ENCODE measurements around the gene ANKRD65. TPM values are rescaled to one million over a fixed set of nuclear protein-coding genes. Genes with fewer than 3 reads are reported as not detected.
A peak's percentile ranks its signal among the peaks of the same experiment; 100 is the strongest.
"Not testable (repeated sequence)": the region's sequence is repeated elsewhere in the genome, so short reads cannot be mapped to it uniquely, and the experiment has no call there.

ANKRD65 gene
- total RNA-seq = not detected
- 0 reads per million in 2 donors for total RNA-seq

- Mint-ChIP-seq H3K27me3 (peaks cover 33% of the 10 kb centered on the region), H3K4me3 (peak within 1 kb of the TSS; percentile 50), H3K36me3 (ENCODE audit: low read depth) (peaks cover 1% of the 10 kb centered on the region), H3K27ac (no peak within 1 kb of the TSS), H3K4me1 (peaks cover 7% of the 10 kb centered on the region)
- ATAC-seq (no peak), DNase-seq (no peak)
- H3K9me3 ChIP-seq (ENCODE audit: control insufficient read depth, low read length, poor library complexity, severe bottlenecking) = no peaks in the 10 kb centered on the region
Observed at GRCh38 chr1:1421147-1421906, at the start of gene ANKRD65. TSS of gene ANKRD65 (minus strand) at chr1:1421276. CDS start at chr1:1421005, 271 bp downstream.

- H3K4me3 Mint-ChIP-seq; H3K27ac Mint-ChIP-seq; DNase-seq; H3K27me3 Mint-ChIP-seq; H3K36me3 Mint-ChIP-seq (ENCODE audit: low read depth); H3K9me3 ChIP-seq (ENCODE audit: control insufficient read depth, low read length, poor library complexity, severe bottlenecking); ATAC-seq: not testable (repeated sequence)
- peaks cover 10% of the 10 kb centered on the region for H3K4me1 Mint-ChIP-seq
Observed at GRCh38 chr1:1468196-1468985, 47.3 kb upstream of the ANKRD65 start.

GRCh38 chr1:1463312-1463711 lies 42.2 kb upstream of the ANKRD65 start:
- ATAC-seq = no peak

GRCh38 chr1:1462318-1462966 lies 41.4 kb upstream of the ANKRD65 start:
- ATAC-seq (peak; percentile 76), DNase-seq (no peak)
- Mint-ChIP-seq H3K27me3 (peaks cover 4% of the 10 kb centered on the region), H3K27ac (no peak overlapping the region), H3K36me3 (ENCODE audit: low read depth) (no peaks in the 10 kb centered on the region), H3K4me1 (no peaks in the 10 kb centered on the region), H3K4me3 (peak overlapping the region; percentile 74)
- no peaks in the 10 kb centered on the region for H3K9me3 ChIP-seq (ENCODE audit: control insufficient read depth, low read length, poor library complexity, severe bottlenecking)

More at GRCh38 chr1:1463312-1463711, 42.2 kb upstream of the ANKRD65 start:
- no peak overlapping the region for H3K27ac Mint-ChIP-seq
- no peak for DNase-seq
- H3K4me3 Mint-ChIP-seq = no peak overlapping the region
- no peaks in the 10 kb centered on the region for H3K9me3 ChIP-seq (ENCODE audit: control insufficient read depth, low read length, poor library complexity, severe bottlenecking)
- H3K27me3 Mint-ChIP-seq = peaks cover 4% of the 10 kb centered on the region
- no peaks in the 10 kb centered on the region for H3K4me1 Mint-ChIP-seq
- H3K36me3 Mint-ChIP-seq (ENCODE audit: low read depth) = no peaks in the 10 kb centered on the region

- peaks cover 4% of the 10 kb centered on the region for H3K27me3 Mint-ChIP-seq
- DNase-seq (no peak), ATAC-seq (no peak)
- H3K4me3 Mint-ChIP-seq = peak overlapping the region; percentile 74
- H3K9me3 ChIP-seq (ENCODE audit: control insufficient read depth, low read length, poor library complexity, severe bottlenecking) = no peaks in the 10 kb centered on the region
- H3K27ac Mint-ChIP-seq = no peak overlapping the region
- H3K4me1 Mint-ChIP-seq = no peaks in the 10 kb centered on the region
- H3K36me3 Mint-ChIP-seq (ENCODE audit: low read depth) = no peaks in the 10 kb centered on the region
Observed at GRCh38 chr1:1461721-1462317, 40.7 kb upstream of the ANKRD65 start.

GRCh38 chr1:1460540-1461130 lies 39.6 kb upstream of the ANKRD65 start:
- no peak overlapping the region for H3K4me3 Mint-ChIP-seq
- H3K27me3 Mint-ChIP-seq = peaks cover 4% of the 10 kb centered on the region
- H3K4me1 Mint-ChIP-seq = no peaks in the 10 kb centered on the region
- ATAC-seq = no peak
- H3K9me3 ChIP-seq (ENCODE audit: control insufficient read depth, low read length, poor library complexity, severe bottlenecking) = no peaks in the 10 kb centered on the region
- H3K36me3 Mint-ChIP-seq (ENCODE audit: low read depth) = no peaks in the 10 kb centered on the region
- DNase-seq = no peak
- no peak overlapping the region for H3K27ac Mint-ChIP-seq

GRCh38 chr1:1459711-1460110 lies 38.6 kb upstream of the ANKRD65 start:
- not testable (repeated sequence) for H3K4me3 Mint-ChIP-seq; H3K9me3 ChIP-seq (ENCODE audit: control insufficient read depth, low read length, poor library complexity, severe bottlenecking); DNase-seq

GRCh38 chr1:1459156-1459555 lies 38.1 kb upstream of the ANKRD65 start:
- not testable (repeated sequence) for H3K27ac Mint-ChIP-seq; H3K4me1 Mint-ChIP-seq; ATAC-seq; DNase-seq; H3K9me3 ChIP-seq (ENCODE audit: control insufficient read depth, low read length, poor library complexity, severe bottlenecking); H3K27me3 Mint-ChIP-seq; H3K36me3 Mint-ChIP-seq (ENCODE audit: low read depth); H3K4me3 Mint-ChIP-seq

More at GRCh38 chr1:1459711-1460110, 38.6 kb upstream of the ANKRD65 start:
- not testable (repeated sequence) for ATAC-seq; H3K27me3 Mint-ChIP-seq; H3K4me1 Mint-ChIP-seq; H3K36me3 Mint-ChIP-seq (ENCODE audit: low read depth); H3K27ac Mint-ChIP-seq

- not testable (repeated sequence) for H3K4me3 Mint-ChIP-seq; DNase-seq; H3K9me3 ChIP-seq (ENCODE audit: control insufficient read depth, low read length, poor library complexity, severe bottlenecking); H3K36me3 Mint-ChIP-seq (ENCODE audit: low read depth); ATAC-seq; H3K4me1 Mint-ChIP-seq; H3K27ac Mint-ChIP-seq; H3K27me3 Mint-ChIP-seq
Observed at GRCh38 chr1:1456683-1457255, 35.7 kb upstream of the ANKRD65 start.

- not testable (repeated sequence) for H3K4me1 Mint-ChIP-seq; H3K27ac Mint-ChIP-seq; DNase-seq; H3K9me3 ChIP-seq (ENCODE audit: control insufficient read depth, low read length, poor library complexity, severe bottlenecking); ATAC-seq; H3K36me3 Mint-ChIP-seq (ENCODE audit: low read depth); H3K27me3 Mint-ChIP-seq; H3K4me3 Mint-ChIP-seq
Observed at GRCh38 chr1:1455934-1456333, 34.9 kb upstream of the ANKRD65 start.

GRCh38 chr1:1455366-1455884 lies 34.3 kb upstream of the ANKRD65 start:
- H3K36me3 Mint-ChIP-seq (ENCODE audit: low read depth) = no peaks in the 10 kb centered on the region
- H3K4me1 Mint-ChIP-seq = no peaks in the 10 kb centered on the region
- no peak for DNase-seq
- H3K27me3 Mint-ChIP-seq = no peaks in the 10 kb centered on the region
- no peak overlapping the region for H3K27ac Mint-ChIP-seq
- ATAC-seq = no peak
- H3K9me3 ChIP-seq (ENCODE audit: control insufficient read depth, low read length, poor library complexity, severe bottlenecking) = no peaks in the 10 kb centered on the region
- no peak overlapping the region for H3K4me3 Mint-ChIP-seq

- H3K27me3 Mint-ChIP-seq; DNase-seq; H3K36me3 Mint-ChIP-seq (ENCODE audit: low read depth); H3K4me3 Mint-ChIP-seq; H3K4me1 Mint-ChIP-seq; H3K27ac Mint-ChIP-seq; ATAC-seq; H3K9me3 ChIP-seq (ENCODE audit: control insufficient read depth, low read length, poor library complexity, severe bottlenecking): not testable (repeated sequence)
Observed at GRCh38 chr1:1454286-1455056, 33.4 kb upstream of the ANKRD65 start.

Measured in T-helper 17 cell (primary cell).